ENCODE measurements around the gene RPRD1B.
"Not testable (repeated sequence)": the region's sequence is repeated elsewhere in the genome, so short reads cannot be mapped to it uniquely, and the experiment has no call there.

RPRD1B gene

GRCh38 chr20:38093641-38094077 lies 60.1 kb downstream of the RPRD1B start:
- no peak for FAIRE-seq
- DNase-seq (ENCODE audit: extremely low spot score, insufficient read length, low read depth), result no peak

GRCh38 chr20:38094373-38094891 lies 60.9 kb downstream of the RPRD1B start:
- FAIRE-seq (peak; percentile 88), DNase-seq (ENCODE audit: extremely low spot score, insufficient read length, low read depth) (peak; percentile 49)

- FAIRE-seq (no peak), DNase-seq (ENCODE audit: extremely low spot score, insufficient read length, low read depth) (no peak)
Measured at GRCh38 chr20:38095017-38095686, 61.6 kb downstream of the RPRD1B start.

GRCh38 chr20:38098952-38099351 lies 65.4 kb downstream of the RPRD1B start:
- DNase-seq (ENCODE audit: extremely low spot score, insufficient read length, low read depth), result no peak
- FAIRE-seq, result no peak

GRCh38 chr20:38102206-38102605 lies 68.7 kb downstream of the RPRD1B start:
- not testable (repeated sequence) for FAIRE-seq; DNase-seq (ENCODE audit: extremely low spot score, insufficient read length, low read depth)

- FAIRE-seq, result no peak
- no peak for DNase-seq (ENCODE audit: extremely low spot score, insufficient read length, low read depth)
Measured at GRCh38 chr20:38104285-38104684, 70.7 kb downstream of the RPRD1B start.

- FAIRE-seq, result no peak
- DNase-seq (ENCODE audit: extremely low spot score, insufficient read length, low read depth), result no peak
Measured at GRCh38 chr20:38106461-38106860, 72.9 kb downstream of the RPRD1B start.

- not testable (repeated sequence) for DNase-seq (ENCODE audit: extremely low spot score, insufficient read length, low read depth); FAIRE-seq
Measured at GRCh38 chr20:38107386-38107785, 73.8 kb downstream of the RPRD1B start.

- FAIRE-seq; DNase-seq (ENCODE audit: extremely low spot score, insufficient read length, low read depth): not testable (repeated sequence)
Measured at GRCh38 chr20:38107916-38108315, 74.4 kb downstream of the RPRD1B start.

GRCh38 chr20:38108438-38108985 lies 75.0 kb downstream of the RPRD1B start:
- DNase-seq (ENCODE audit: extremely low spot score, insufficient read length, low read depth), result no peak
- FAIRE-seq, result no peak

GRCh38 chr20:38108986-38109541 lies 75.5 kb downstream of the RPRD1B start:
- no peak for FAIRE-seq
- DNase-seq (ENCODE audit: extremely low spot score, insufficient read length, low read depth), result no peak

- FAIRE-seq, result no peak
- DNase-seq (ENCODE audit: extremely low spot score, insufficient read length, low read depth), result no peak
Measured at GRCh38 chr20:38109591-38110524, 76.3 kb downstream of the RPRD1B start.

GRCh38 chr20:38110525-38111178 lies 77.1 kb downstream of the RPRD1B start:
- DNase-seq (ENCODE audit: extremely low spot score, insufficient read length, low read depth) (no peak), FAIRE-seq (no peak)

GRCh38 chr20:38111366-38112232 lies 78.1 kb downstream of the RPRD1B start:
- DNase-seq (ENCODE audit: extremely low spot score, insufficient read length, low read depth) (no peak), FAIRE-seq (no peak)

- DNase-seq (ENCODE audit: extremely low spot score, insufficient read length, low read depth) (no peak), FAIRE-seq (no peak)
Measured at GRCh38 chr20:38112261-38112929, 78.8 kb downstream of the RPRD1B start.

- no peak for DNase-seq (ENCODE audit: extremely low spot score, insufficient read length, low read depth)
- no peak for FAIRE-seq
Measured at GRCh38 chr20:38112930-38113294, 79.4 kb downstream of the RPRD1B start.

- FAIRE-seq (no peak), DNase-seq (ENCODE audit: extremely low spot score, insufficient read length, low read depth) (no peak)
Measured at GRCh38 chr20:38113401-38114325, 80.1 kb downstream of the RPRD1B start.
